Stimulated activated CD4-positive, alpha-beta T cell treated with anti-CD3 and anti-CD28 coated beads, Interleukin-4, amount 100 ng/mL, for 24 hours (primary cell): ENCODE data around the gene USB1.

Source experiments
- DNase-seq: peaks from one replicate; pipeline ENCODE4 v3.0.0-alpha.2; 2020

USB1 gene

DNA sequence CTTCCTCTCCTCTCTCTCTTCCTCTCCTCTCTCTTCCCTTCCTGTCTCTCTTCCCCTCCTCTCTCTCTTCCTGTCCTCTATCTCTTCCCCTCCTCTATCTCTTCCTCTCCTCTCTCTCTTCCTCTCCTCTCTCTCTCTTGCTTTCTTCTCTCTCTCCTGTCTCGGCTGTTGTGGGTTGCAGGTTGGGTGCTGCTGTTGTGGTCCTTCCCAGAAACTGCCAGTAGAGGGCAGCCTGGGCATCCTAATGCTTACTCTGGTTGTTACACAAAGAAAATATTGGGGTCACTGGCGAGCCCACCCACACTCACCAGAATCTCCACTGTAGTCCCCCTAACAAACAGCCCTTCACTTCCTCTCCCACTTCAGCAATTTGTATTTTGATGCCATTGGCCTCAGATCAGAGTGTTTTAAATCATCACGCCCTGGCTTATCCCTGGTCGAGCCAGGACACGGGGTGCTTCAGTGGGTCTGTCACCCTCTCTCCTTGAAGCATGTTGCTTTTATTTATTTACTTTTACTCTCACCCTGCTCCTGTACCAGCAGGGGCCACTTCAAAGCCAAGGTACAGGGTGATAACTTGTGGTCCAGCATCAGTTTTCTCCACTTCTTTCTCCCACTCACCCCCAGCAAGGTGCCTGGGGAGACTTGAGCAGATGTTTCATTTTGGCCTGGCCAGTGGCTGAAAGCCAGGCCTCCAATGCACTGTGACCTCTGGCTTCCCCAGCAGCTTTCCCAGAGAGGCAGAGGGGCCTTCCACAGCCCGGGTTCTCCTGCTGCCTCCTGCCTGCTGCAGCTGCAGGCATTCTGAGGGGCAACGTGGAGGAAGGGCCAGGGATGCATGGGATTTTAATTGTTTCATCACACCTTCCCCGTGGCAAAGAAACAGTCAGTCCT lies 19.7 kb downstream of the USB1 start:
- DNase-seq = peak; percentile 64

DNA sequence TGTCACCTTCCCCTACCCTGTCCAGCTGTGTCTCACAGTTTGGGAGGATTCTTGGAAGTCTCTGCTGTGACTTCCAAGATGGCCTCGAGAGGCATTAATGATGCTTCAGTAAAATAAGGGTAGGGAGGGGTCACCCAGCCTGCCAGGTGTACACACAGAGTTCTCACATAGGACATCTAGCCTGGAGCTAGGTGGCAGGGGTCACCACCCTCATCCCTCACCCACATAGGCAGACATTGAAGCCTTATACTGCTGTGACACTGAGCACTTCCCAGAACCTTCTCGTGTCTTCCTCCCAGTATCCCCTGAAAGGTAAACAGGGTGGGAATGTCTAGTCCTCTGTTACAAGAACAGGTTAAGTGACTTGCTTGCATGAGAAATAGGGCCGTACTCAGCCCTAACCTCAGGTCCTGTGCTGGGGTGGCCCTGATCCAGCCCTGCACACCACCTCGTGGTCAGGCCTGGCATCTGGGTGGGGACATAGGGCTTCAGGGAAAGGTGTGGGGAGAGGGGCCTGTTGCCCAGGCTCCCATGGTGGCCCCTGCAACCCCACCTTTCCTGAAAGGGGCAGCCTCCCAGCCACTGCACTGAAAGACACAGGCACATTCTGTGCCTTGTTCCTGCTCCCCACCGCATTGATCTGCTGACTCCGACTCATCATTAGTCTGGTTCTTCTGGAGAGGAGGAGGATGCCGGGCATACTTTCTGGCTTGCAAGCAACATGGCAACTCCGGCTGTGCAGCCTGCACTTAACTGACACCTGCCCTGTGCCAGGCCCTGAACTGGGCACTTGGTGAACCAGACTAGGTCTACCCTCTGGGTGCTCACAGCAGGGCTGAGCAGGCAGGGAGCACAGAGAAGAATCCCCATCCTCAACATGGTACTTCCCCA lies 20.7 kb downstream of the USB1 start:
- DNase-seq = no peak

DNA sequence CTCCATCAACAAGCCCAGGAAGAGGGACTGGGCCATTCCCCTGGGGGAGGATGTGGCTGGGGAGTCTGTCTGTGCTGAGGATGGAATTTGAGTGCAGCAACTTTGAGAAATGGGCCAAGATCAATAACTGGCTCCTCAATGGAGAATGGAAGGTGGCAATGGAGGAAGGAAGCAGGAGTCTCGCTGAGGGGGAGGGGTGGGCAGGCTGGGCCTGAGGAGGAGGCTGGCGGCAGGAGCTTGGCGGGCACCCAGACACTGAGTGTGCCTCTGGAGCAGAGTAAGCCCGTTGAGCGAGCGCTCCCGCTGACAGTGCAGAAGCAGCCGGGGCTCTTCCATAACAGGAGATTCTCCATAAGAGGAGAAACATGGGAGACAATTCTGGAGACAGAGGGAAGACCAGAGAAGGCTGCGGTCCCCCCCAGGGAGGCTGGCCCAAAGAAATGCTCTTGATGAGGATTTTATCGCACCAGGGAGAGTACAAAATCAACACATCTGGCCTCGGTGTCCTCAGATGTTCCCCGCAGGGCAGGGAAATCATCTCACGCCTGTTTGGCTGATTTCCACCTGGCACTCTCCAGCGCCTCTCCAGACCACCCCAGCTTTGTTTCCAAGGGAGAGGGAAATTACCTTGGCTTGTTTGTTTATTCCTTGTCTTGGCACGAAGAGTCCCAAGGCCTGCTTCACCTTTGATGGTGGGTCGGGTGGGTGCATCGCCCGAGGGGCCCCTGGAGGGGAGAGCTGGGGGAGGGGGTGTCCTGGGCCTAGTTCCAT lies 21.6 kb downstream of the USB1 start:
- DNase-seq = no peak

DNA sequence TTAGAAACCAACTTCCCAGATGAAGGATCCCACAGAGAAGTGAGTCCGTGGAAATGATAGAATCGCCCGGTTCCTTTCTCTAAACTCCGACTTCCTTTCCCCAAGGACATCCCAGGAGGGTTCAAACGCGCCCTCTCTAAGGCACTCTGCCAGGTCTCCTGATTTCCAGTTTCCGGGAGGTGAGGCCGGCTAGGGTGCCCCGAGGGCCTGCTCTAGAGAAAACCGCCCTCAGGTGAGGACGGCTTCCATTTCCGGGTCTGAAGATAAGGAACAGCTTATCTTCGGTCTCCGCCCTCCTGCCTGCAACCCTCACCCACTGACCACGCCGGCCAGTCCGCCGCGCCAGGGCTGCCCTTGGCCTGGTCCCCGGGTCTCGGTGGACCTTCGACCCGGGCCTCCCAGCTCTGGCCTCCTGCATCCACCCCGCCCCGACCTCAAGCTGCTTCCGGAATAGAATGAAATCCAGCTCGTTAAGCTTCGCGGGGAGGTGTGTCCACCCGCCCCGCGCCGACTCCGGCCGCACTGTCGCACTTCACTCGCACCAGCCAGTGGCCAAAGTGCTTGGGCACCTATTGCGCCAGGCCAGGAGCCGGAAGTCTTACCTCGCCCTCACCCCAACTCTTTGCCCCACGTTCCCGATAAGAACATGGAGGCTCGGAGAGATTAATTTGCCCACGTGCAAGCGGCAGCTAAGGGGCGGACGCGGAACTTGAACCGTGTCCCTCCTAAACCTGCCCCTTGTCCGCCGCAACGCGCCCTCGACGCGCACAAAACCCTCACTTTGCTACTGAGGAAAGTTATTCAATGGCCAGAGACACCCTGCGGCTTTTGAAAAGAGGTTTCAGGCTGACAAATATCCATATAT lies 23.5 kb downstream of the USB1 start:
- DNase-seq = peak; percentile 21

DNA sequence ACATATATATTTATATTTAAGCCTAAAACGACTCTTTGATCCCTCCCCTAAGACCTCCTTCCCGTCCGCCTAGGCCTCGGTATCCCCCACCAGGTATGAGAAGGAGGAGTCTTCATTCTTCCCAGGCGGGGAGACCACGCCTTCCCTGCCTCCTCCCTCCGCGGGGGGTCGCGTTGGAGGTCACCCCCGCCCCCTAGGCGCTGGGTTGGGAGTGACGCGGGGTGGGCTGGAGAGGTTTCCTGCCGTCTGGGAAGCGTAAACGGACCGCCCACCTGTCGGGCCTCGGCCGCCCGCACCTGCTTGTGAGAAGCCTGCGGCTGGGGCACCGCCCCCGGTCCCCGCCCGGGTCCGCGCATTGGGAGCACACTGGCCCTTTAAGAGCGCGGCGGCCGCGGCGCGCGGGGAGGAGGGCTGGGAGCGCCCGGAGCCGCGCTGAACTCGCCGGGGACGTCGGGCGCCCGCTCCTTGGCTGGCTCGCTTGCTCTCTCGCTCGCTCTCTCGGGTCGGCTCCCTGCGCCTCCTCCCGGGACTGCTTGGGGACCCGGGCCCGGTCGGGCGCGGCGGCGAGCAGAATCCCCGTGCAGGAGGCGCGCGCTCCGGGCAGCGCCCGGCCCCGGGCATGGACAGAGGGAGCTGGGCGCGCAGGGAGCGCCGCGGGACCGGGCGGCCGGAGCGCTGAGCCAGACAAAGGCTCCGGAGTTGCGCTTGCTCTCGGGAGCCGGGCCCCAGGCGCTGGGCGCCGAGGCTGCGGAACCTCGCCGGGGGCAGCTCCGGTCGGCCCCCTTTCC lies 24.3 kb downstream of the USB1 start, which contains the start of gene MMP15:
Gene MMP15, plus strand, starts transcription at position 404 of the 788 bp plus-strand sequence. CDS start 597 bp downstream, outside the sequence.
- DNase-seq = peak; percentile 62

DNA sequence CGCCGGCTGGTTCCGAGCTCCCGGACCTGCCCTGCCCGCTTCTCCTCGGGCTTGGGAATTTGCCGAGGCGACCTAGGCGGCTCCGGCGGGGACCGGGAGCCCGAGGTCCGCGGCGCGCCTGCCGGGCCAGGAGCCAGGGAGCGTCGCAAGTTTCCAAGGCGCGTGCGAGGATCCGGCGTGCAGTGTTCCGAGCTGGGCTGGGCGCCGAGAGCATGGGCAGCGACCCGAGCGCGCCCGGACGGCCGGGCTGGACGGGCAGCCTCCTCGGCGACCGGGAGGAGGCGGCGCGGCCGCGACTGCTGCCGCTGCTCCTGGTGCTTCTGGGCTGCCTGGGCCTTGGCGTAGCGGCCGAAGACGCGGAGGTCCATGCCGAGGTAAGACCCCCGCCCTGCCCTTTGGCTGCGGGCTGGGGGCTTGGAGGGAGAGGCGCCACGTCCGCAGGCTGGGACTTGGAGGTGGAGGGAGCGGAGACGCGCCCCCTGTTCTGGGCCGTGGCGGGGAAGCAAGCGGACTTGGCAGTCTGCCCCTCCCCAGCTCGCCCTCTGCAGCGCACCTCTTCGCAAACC lies 25.0 kb downstream of the USB1 start:
- no peak for DNase-seq

DNA sequence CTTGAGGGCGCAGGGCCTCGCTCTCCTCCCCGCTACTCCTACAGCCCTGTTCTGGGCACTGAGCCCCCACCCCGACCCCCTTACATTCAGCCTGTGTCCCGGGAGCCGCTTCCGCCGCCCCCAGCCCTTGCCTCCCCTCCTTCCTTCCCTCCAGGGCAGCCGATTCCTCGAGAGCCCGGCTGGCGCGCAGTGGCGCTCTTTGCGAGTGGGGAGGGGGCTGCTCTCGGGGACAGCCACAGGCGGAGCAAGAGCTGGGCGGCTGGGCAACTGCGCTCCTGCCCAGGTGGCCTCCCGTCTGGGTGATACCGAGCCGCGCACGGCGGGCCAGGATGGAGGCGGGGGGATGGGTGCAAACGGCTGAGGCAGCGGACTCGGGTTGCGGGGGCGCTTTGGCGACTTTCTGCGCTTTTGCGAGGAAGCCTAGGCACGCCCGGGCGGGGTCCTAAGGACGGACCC lies 25.5 kb downstream of the USB1 start:
- no peak for DNase-seq

DNA sequence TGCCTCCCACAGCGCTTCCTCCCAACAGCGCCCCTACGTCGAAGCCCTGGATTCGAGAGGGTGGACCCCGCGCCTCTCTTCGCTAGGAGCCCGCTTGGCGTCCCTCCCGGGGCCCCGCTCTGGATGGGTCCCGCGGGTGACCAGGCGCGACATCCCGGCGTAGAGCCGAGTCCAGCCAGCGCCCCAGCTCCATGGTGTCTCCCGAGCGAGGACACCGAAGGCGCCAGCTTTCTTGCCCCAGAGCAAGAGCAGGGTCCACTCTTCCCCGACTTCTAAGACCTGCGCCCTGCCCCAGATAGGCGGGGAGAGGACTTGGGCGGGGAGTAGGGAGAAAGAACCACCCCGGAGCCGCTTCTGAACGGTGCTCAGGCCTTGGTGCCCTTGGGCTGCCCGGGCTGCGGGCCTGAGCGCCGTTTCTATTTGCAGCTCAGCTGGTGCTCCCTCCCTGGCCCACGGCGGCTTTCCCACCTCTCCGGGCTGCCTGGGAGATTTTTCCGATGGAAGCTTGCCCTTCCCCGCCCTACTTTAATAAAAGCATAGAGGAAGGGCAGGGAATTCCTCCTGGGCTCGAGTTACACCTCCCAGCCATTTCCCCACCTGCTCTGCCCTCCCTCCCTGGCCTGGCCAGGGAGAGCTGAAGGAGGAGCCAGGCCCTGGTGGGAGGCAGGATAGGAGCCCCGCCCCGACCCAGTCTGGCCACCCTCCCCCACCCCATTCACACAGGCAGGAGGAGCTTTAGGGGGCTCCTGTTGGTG lies 26.1 kb downstream of the USB1 start:
- DNase-seq = no peak

DNA sequence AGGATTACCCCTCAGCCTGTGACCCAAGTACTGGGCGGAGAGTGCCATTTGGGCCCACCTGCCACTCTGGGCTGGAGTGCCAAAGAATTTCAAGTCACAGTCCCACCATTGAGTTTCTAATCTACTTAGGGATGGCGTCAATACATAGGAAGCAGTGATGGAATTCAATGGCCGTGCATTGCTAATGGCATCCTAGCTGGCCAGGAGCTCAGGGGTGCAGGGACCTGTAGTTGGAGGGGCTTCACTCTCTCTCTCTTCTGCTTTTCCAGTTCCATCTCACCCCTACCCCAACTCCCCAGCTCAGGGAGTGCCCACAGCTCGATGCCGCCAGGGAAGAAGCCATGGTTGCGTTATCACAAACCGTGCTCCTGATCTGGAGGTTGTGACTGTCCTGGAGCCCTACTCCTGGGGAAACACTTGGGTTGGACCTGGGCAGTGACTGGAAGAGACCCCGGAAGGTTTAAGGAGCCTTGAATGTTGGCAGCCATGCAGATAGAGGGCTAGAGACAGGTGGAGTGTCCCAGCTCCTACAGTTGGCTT lies 26.8 kb downstream of the USB1 start:
- DNase-seq = no peak

DNA sequence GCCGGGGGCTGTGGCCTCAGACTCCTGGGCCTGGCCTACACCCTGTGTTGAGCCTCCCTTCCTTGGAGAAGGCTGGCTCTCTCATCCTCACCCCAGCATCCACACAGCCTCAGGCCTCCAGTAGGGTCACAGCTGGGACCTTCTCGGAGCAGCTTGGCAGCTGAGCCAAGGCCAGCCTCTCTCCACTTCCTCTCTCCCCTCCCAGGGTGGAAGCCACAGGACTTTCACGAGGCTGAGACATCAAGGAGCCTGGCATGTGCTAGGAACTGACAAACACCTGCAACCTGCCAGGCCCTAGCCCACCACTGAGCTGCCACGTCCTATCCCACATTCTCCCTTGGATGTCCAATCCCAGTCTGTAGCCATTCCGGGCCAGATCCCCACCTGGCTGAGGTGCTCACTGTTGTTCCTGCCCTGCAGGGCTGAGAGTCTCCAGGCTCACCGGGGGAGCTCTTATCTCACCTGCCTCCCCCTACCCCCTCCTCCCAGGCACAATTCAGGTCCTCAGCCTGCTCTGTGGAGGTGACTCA lies 27.4 kb downstream of the USB1 start:
- no peak for DNase-seq

DNA sequence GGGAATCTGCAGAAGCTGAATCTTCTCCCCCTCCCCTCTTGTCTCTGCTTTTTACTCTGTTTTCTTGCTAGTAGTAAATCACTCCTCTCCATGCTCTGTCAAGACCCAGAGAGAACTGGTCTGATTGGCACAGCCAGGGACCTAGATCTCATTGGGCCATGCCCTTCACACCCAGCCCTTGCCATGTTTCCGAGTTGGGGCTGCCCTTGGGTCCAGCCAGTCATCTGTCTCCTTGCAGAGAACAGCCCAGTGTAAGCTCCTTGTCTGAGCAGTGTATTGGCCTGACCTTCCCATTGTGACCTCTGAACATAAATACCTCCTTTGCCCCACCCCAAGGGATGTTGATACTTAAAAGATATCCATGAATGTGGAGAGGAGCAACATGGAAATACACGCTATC lies 28.2 kb downstream of the USB1 start:
- no peak for DNase-seq

DNA sequence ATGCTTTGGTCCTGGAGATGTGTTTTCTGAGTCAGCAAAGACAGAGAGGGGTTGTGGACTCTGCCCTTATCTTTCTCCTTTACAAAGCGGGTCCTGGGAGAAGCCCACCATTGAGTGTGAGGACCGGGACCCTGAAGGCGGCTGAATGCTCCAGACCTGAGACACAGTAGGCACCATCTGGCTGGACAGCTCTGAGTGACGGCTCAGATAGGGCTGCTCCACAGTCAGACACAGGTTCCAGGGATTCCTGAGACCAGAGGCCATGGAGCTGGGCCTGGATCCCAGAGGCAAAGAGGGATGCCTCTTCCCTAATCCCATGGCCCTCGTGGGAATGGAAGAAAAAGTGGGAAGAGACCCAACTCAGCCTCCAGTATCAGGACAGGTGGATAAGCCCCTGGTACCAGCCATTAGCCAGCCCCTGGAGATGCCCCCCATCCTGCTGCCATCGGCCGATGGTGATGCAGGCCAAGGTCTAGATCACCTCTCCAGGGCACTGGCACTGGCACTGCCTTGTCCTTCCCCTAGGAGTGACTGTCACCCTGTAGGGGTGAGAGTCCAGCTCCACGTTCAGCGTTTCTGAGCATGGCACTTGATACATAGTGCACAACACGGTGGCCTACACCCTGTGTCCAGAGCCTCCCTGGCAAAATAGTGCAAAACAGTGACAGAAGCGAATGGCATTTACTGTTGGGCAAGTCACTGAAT lies 29.1 kb downstream of the USB1 start:
- DNase-seq = no peak

DNA sequence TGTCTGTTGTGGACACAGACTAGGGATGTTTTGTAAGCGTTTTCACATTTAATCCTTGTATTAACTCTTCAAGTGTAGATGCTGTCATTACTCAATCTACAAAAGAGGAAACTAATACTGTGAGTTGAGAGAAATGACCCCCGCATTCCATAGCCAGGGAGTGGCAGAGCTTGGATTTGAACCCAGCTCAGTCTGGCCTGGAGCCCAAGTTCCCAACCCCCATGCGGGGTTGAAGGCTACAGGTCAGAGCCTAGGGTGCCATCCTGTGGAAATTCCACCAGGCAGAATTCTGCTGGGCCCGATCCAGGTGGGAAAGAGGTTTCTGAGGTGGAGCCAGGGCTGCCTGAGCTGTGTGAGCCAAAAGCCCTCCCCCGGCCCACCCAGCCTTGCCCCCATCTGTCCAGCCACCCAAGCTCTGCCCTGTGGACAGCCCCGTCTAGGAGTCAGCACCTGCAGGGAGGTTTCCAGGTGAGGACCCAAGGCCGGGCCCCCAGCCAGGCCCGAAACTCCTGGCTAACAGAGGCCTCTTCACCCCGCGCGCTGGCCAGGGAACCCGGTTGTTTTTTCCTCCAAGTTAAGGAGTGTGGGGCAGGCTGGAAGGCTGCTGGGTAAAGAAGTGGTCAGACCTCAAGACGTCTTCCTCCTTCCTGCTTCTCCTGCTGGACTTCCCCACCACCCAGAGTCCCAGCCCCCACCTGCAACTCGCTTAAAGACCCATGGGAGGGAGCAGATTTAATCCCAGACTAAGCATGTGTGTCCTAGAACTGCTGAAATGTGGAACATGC lies 30.0 kb downstream of the USB1 start:
- DNase-seq = no peak

DNA sequence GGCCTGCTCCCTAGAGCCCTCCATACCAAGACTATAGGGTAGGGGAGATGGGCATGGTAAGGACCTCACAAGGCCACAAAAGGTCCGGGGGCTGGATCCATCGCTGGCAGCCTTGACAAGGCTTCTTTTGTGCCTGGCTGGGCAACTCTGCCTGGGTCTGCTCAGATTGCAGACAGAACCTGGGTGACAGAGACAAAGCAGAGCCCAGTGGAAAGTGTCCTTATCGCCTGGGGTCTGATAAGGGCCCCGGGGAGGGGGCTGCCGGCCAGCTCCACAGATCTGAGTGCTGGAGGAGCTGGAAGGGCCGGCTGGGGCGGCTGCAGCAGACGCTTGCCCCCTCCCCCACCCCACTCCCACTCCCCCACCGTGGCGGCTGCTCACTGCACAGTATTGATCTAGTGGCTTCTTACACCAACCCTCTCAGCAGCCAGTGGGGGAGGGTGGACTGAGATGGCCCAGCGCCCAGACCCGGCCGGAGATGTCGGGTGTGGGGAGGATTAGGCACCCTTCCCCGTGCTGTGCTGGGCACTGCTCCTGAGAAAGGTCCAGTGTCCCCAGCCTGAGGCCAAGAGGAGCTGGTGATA lies 31.6 kb downstream of the USB1 start:
- no peak for DNase-seq

DNA sequence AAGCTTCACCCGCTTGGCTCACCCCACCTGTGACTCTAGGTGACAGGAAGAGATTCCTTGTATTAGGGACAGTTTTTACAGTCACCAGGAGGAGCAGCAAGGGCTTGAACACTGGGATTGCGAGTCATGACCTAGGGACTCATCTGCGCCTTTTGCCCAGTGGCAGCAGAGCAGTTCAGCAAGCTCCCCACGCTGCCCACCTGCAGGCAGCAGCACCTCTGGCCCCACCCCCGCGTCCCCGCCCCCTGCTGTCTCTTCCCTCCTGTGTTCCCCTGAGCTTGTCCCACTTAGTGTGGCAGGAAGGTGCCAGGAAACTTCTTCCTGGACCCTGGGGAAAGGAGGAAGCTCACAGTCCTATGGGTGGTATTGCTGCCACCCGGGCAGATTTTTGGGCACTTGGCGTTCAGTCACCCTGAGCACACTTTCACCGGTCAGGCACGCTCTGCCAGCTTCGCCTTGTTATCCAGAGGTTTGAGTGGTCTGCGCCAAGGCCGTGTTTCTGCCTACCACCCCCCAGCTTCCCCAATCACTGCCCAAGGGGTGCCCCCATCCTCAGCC lies 33.0 kb downstream of the USB1 start:
- DNase-seq = no peak

DNA sequence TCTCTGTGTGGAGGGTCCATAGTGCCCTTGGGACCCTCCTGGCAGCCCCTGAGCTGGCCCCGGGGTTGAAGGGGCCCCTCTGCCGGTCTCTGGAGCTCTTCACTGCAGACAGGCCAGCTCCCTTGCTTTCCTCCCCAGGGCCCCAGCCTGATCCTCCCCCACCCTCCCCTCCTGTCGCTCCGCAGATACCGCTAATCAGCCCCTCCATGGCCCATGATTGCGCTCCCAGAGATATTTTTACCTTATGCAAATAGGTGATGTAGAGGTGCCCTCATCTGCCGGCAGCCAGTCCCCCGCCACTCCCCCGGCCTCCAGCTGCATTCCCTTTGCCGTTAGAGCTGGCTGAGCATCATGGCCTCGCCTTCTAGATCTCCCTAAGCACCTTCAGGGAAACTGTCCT lies 33.6 kb downstream of the USB1 start:
- DNase-seq = no peak
